ENCODE measurements around the gene NEUROG1.

NEUROG1 gene

DNA sequence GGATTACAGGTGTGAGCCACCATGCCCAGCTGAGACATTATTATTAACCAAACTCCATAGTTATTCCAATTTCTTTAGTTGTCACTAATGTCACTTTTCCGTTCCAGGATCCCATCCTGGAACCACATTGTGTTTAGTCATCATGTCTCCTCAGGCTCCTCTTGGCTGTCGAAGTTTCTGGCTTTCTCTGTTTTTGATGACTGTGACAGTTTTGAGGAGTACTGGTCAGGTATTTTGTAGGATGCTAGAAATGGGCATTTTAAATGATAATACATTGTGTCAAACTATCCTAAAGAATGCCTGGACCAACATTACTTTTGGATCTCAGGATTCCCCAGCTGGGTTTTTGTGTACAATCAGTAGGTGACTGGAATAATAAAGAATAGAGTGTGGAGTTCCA is 19.8 kb upstream of the NEUROG1 start:
- no peak for DNase-seq (ENCODE audit: low read depth in 2 of 2)
- TF ChIP-seq, protein P1, sequence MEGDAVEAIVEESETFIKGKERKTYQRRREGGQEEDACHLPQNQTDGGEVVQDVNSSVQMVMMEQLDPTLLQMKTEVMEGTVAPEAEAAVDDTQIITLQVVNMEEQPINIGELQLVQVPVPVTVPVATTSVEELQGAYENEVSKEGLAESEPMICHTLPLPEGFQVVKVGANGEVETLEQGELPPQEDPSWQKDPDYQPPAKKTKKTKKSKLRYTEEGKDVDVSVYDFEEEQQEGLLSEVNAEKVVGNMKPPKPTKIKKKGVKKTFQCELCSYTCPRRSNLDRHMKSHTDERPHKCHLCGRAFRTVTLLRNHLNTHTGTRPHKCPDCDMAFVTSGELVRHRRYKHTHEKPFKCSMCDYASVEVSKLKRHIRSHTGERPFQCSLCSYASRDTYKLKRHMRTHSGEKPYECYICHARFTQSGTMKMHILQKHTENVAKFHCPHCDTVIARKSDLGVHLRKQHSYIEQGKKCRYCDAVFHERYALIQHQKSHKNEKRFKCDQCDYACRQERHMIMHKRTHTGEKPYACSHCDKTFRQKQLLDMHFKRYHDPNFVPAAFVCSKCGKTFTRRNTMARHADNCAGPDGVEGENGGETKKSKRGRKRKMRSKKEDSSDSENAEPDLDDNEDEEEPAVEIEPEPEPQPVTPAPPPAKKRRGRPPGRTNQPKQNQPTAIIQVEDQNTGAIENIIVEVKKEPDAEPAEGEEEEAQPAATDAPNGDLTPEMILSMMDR (IDR thresholded peaks at IDR 0.05; ENCODE audit: low read depth, low read length): no peak
- H3K4me3 ChIP-seq (replicated peaks in 1 of 2; ENCODE audit: low read depth in 2 of 2, low read length in 2 of 2): no peak overlapping the region

DNA sequence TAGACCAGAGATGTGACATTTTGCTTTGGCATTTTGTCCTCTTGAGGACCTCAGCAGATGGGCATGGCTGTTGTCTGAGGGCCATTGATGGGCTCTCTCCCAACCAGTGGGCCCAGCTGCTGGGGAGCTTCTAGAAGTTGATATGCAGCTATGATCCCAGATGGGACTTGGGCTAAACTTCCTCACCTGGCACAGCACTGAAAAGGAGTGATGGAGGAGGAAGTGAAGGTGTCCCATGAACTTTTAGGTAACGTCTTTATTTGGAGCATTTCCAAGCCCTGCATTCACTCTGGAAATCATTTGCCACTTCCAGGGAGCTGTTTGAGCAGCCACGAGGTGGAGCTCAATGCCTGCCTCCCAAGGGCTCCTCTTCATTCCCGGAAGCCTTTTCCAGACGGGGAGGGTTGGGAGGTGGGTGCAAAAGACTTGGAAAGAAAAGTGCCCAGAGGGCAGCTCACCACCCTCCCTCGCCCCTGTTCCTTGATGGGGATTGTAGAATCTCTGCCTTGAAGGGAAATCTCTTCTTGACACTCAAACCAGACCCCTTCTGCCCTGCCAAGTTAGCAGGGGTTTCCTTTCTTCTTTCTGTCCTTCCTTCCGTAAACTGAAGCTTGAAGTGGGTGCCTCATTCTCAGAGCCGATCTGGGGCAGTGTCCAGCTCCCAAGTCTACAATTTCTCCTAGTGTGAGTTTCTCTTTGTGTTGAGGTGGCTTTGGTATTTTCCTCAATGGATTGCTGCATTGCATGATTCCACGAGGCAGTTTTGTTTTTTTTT is 18.1 kb upstream of the NEUROG1 start:
- TF ChIP-seq, protein P1 (IDR thresholded peaks at IDR 0.05; ENCODE audit: low read depth, low read length): peak; percentile 24
- no peak overlapping the region for H3K4me3 ChIP-seq (replicated peaks in 1 of 2; ENCODE audit: low read depth in 2 of 2, low read length in 2 of 2)
- peak; percentile 9 to 20 for DNase-seq (ENCODE audit: low read depth in 2 of 2)

DNA sequence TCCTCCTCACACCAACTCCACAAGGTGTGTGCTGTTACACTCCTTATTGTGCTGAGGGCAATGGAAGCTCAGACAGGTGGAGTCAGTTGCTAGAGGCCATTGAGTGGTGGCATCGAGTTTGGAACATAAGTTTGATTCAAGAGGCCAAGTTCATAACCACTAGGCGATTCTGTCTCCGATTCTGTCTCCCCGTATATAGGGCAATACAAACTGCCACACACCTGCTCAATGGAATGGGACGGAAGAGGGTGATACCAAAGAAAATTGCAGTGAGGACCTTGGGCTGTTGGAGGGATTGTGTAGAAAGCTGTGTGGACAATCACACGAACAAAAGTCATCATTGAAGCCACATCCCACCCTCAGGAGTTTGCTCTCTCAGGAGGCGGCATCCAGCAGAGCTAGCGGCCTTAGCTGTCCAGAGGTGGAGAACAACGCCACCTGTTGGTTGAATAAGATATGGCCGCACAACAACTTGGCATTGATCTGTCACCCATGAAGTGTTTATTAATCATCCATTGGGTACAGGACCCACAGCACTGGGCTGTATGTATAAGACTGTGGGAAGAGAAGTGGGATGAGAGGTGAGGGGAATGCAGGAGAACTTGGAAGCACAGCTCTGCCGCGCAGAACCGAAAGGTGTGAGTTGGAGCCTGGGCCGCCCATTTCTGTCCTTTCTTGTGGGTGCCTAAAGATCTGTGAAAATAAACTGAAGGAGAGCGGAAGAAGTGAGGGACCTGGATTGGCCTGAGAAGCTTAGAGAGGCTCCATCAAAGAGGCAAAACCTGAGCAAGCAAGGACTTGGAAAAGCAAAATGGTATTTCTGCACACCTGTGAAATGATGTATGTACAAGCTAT is 16.1 kb upstream of the NEUROG1 start:
- TF ChIP-seq, protein P1 (IDR thresholded peaks at IDR 0.05; ENCODE audit: low read depth, low read length): peak; percentile 86
- DNase-seq (ENCODE audit: low read depth in 2 of 2): peak; percentile 83 to 84
- no peak overlapping the region for H3K4me3 ChIP-seq (replicated peaks in 1 of 2; ENCODE audit: low read depth in 2 of 2, low read length in 2 of 2)

DNA sequence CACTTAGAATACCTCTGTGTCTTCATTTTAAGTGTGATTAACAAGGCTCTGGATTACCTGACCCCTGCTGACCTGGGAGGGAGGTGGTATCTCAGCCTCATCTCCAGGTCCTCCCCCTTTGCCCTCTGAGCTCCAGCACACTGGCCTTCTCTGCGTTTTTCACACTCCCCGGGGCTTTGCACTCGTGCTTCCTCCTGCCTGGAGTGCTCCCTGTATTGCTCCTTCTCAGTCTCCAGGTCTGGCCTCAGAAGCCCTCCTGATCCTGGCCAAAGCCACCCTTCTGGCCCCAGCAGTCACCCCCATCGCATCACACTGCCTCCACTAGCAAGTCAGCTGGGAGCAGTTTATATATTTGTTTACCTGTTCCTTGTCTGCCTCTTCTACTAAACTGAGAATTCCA is 13.6 kb upstream of the NEUROG1 start:
- DNase-seq (ENCODE audit: low read depth in 2 of 2): no peak
- H3K4me3 ChIP-seq (replicated peaks in 1 of 2; ENCODE audit: low read depth in 2 of 2, low read length in 2 of 2): no peak overlapping the region
- TF ChIP-seq, protein P1 (IDR thresholded peaks at IDR 0.05; ENCODE audit: low read depth, low read length): no peak

DNA sequence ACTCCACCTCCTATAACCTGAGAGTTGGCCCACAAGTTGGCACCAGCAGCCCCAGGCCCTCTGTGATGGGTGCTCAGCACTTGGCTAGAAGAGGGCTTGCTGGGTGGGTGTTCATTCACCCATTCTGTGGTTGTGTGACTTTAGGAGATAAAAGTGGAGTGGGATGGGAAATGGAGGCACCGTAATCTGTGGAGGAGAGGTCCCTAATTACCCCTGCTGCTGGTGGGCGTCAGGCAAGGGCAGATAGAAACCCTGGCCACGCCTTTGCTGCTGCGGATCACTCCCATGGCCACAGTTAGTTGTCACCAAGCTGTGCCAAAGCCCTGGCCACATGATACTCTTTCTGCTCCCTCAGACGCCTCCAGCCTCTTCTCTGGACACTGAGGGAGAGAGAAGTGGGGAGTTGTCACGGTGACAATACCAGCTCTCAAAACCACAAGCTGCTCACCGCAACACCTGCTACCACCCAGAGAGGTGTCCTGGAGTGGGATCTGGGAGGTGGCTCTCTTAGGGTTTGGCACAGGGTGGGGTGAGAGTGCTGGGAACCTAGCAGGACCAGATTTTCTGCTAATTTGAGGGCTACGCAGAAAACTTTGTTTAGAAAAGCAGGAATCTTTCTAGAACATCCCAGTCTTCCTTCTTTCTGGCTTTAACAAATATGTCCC is 12.0 kb upstream of the NEUROG1 start:
- H3K4me3 ChIP-seq (replicated peaks in 1 of 2; ENCODE audit: low read depth in 2 of 2, low read length in 2 of 2): no peak overlapping the region
- DNase-seq (ENCODE audit: low read depth in 2 of 2): no peak
- TF ChIP-seq, protein P1 (IDR thresholded peaks at IDR 0.05; ENCODE audit: low read depth, low read length): no peak

DNA sequence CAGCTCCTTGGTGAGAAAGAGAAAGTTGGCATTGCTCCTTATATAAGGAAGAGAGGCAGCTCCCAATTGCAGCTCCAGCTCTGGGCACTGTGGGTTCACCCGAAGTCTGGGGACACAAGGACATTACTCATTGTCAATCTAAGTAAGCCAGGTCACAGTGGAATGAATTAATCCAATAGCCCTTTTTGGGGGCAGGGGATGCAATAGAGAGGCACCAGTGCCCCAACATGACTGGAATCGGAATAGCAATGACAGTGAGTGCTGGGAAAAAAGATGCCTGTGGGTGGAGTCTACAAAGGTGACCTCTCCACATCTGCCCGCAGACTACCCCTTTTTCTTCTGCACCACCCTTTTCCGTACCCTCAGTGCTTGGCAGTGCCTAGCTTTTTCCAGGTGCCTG is 11.1 kb upstream of the NEUROG1 start:
- no peak overlapping the region for H3K4me3 ChIP-seq (replicated peaks in 1 of 2; ENCODE audit: low read depth in 2 of 2, low read length in 2 of 2)
- no peak for DNase-seq (ENCODE audit: low read depth in 2 of 2)
- TF ChIP-seq, protein P1 (IDR thresholded peaks at IDR 0.05; ENCODE audit: low read depth, low read length): no peak
